HS-27A (cell line): Measurements from ENCODE around the gene FBXO38.
"Not testable (repeated sequence)": the region's sequence is repeated elsewhere in the genome, so short reads cannot be mapped to it uniquely, and the experiment has no call there.

ENCODE experiments used
- DNase-seq: peaks from one replicate; pipeline ENCODE4 v3.0.0-alpha.2; 2012; ENCODE audit warnings: low read depth, missing footprints

FBXO38 gene

DNA sequence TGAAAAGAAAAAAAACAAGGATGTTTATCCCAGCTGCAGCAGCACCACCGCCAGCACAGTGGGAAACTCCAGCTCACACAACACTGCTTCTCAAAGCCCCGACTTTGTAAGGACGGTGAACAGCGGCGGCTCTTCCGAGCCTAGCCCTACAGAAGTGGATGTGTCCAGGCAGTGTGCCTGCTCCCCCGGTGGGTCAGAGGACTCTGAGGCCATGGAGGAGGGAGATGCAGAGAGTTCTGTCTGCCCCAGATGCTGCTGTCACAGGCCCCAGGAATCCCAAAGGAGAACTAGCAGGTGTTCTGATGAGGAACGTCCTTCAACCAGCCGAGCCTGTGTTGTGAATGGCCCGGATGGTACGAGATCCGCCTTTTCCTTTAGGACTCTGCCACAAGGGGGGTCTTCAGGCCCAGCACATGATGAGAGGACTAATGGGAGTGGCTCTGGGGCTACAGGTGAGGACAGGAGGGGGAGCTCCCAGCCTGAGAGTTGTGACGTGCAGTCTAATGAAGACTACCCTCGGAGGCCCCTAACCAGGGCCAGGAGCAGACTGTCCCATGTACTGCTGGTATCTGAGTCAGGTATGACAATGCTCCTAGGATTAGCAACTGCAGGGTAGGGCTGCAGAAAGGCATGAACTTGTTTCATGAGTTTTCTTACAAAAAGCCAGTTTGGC is 43.7 kb downstream of the FBXO38 start:
- no peak for DNase-seq

- DNase-seq = no peak
Measured at GRCh38 chr5:148428848-148429247, 45.1 kb downstream of the FBXO38 start.

GRCh38 chr5:148433826-148434225 is 50.1 kb downstream of the FBXO38 start:
- DNase-seq = no peak

DNA sequence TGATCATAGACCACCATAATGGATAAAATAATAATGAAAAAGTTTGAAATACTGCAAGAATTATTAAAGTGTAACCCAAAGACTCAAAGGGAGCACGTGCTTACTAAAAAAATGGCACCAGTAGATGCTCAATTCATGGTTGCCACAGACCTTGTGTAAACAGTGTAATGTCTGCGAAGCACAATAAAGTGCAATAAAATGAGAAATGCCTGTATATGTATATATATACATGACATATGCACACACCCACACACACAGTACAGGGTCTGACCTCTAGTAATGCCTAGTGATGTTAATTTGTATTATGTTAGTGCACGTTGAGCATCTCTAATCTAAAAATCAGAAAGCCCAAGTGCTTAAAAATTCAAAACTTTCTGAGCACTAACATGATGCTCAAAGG is 52.3 kb downstream of the FBXO38 start:
- DNase-seq = no peak

DNA sequence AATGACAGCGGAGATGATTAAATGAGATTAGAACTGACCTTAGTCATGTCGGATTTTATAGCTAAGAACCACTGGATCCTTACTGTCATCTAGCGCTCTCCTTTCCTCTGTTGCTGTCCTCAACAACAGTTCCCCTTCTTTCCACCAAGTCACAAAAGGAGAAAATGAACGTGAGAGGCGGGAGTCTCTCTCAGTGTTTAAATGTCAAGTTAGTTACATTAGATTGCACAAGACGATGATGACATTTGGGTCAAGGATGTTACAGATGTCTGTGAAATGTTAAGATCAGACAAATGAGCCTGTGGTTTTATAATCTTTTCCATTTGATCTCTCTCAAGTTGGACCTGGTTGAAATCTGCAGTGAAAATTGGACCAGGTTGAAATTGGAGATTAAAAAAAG is 53.5 kb downstream of the FBXO38 start:
- no peak for DNase-seq

GRCh38 chr5:148438933-148439332 is 55.2 kb downstream of the FBXO38 start:
- DNase-seq = no peak

DNA sequence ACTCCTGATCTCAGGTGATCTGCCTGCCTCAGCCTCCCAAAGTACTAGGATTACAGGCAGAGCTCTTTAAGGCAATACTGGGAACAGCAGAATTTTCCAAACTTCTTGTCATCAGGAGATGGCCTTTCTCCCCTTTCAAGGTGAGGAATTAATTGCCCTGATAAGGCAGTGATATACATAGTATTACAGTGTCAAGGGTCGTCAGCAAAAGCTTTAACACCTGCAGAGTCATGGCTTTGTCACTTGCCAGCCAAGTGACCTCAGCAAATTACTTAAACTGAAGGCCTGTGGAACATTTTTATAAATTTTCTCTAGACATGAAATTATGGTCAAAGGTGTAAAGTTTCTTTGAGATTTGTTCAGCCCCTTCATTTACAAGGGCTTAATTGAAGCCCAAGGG is 59.5 kb downstream of the FBXO38 start:
- DNase-seq = no peak

GRCh38 chr5:148443998-148444397 is 60.2 kb downstream of the FBXO38 start:
- DNase-seq = peak; percentile 5

GRCh38 chr5:148445578-148445977 is 61.8 kb downstream of the FBXO38 start:
- no peak for DNase-seq

DNA sequence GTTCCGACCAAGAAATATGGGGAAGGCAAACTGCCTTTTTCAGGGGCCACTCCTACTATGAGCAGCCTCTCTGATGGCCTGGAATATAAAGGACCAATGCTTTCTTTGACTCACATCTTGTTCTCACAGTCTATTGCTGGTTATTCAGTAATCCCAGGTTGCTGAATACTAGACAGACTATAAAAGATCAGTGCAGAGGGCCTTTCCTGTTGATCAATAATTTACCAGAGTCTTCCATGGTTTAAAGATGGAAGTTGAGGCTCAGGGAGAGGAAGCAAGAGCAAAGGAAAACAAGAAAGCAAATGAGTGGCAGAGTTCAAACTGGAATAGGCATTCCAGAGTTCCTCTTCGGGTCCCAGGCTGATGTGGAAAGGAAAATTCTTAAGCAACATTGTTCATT is 62.9 kb downstream of the FBXO38 start:
- DNase-seq = no peak

GRCh38 chr5:148452499-148453193 is 68.9 kb downstream of the FBXO38 start:
- DNase-seq = no peak

DNA sequence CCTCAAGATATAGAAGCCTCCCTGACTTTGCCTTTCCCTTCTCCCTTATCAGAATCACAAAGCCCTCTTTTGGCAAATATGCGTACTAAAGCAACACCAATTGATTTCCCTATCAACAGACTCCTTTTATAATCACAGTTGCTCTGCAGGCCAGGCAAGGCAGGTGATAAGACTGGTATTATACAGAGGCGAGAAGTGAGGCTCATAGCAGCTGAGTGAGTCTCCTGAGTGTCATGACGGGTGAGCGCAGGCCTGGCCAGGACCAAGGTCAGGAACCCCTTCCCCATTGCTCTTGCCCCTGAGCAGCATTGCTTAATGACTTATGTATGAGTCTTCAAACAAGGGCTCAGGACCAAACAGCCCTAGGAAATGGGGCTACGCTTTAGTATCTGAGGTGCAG is 70.8 kb downstream of the FBXO38 start:
- DNase-seq = no peak

DNA sequence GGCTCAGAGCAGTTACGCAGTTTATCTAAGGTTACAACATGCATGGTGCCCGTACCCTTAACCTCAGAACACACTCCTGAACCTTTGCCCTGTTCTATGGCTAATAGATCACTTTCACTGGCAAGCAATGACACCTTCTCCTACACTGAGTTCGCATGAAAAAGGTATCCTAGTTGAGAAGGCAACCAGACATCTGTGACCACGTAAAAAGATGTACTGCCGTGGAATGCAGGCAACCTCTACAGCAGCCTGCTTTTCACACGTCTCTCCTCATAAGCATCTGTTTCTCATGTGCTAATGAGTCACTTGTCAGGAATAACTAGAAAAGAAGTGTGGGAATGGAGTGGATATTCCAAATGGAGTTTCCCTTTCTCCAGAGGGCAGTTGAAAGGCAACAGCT is 71.4 kb downstream of the FBXO38 start:
- DNase-seq = no peak

GRCh38 chr5:148457183-148457620 is 73.4 kb downstream of the FBXO38 start:
- no peak for DNase-seq

DNA sequence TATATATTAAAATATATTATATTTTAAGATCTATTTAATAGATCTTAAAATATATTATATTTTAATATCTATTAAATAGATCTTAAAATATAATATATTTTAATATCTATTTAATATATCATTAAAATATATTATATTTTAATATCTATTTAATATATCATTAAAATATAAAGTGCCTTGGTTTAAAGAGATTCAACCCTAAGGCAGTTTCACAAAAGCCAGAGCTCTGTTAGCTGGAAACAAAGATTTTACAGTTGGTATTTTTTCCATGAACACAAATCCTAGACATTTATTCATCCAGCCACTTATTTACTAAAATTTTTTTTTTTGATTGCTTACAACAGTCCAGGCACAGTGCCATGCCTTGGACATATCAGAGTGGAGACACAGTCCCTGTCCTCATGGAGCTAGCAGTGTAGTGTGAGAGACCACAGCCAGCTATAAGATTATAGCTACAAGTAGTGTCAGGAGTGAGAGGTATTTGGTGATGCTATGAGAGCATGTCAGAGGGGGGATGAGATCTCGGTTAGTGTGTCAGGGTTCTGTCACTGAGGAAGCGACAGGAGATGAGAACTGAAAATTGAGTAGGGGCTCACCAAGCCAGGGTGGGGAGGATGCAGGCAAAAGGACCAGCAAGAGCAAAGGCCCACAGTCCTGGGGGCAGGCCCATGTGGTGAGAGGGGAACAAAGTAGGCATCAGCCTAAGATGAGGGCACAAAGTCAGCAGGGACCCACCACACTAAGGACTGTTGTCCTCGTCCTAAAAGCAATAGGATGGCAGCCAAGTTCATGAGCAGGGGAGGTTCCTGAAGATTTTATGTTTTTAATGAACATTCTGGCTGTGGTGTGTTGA is 74.5 kb downstream of the FBXO38 start:
- no peak for DNase-seq

DNA sequence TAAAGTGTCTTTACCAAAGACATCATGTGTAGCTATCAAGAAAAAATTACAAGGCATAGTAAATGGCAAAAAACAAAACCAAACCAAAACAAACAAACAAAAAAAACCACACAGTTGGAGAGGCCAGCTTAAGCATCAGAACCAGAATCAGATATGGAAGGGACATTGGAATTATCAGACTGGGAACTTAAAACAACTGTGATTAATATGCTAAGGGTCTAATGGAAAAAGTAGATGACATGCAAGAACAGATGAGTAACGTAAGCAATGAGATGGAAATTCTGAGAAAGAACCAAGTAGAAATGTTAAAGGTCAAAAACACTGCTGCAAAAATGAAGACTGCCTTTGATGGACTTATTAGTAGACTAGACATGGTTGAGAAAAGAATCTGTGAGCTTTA is 75.9 kb downstream of the FBXO38 start:
- DNase-seq = no peak

DNA sequence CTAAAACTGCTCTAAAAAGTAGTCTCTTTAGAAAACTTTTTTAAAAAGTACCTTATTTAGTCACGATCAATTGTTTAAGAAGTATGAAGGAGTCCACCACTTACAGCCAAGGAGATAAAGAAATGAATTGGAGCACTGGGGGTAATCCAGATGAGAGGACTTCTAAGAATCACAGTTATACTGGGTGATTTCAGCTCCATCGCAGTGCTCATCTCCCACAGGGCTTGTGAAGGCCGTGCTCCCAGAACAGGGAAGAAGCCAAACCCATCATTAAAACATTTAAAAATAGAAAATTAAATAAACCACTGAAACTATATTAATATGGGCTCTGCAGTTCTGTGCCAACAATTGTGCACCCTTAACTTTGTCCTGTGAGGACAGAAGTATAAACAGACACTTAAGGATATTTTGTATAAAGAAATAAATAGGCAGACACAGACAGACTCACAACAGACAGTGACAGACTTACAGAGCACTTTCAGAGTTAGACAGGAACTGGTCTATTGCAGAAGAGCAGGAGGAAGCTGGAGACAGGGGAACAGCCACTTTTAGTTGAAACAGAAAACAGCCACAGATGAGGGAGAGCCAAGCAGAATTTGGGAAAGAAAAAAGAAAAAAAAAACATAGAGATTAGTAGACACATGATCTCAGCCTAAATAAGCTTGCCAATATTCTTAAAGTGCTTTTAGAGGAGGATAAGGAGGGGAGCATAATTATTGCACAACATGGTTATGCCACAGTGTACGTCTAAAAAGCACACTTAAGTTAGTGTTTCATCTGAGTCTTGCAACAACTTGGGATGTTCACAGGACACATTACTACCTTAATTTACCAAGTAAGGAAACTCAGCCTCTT is 81.8 kb downstream of the FBXO38 start:
- no peak for DNase-seq

DNA sequence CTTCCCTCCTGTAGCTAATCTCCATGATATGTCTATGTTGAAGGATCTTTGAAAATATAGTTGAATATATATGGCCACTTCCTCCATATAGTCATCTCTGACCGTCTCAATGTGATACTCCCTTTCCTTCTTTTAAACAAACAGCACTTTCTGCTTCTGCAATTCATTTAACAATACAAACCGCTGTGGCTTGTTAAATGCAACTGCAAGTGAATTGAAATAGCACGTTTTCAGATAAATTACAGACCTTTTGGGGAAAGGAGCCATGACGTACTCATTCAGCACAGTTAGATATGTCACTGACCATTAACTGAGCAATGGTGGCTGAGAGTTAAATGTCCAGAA is 82.5 kb downstream of the FBXO38 start:
- no peak for DNase-seq

DNA sequence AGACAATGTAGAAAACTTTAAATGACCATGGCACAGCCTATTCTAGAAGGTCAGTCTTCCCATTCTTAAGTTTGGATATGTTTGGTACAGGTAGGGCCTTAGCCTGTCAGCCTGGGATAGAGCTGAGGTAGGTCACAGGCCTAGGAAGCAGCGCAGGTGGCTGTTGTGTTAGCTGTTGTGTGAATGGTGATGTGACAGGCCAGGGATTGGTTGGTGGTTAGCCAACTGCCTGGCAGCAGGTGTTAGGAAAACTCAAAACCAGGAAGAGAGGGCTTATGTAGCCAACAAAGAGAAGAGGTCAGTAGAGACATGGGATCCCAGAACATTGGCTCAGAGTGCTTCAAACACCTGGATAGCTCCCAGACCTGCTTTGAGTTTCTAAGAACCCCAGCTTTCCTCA is 84.2 kb downstream of the FBXO38 start:
- DNase-seq = no peak

DNA sequence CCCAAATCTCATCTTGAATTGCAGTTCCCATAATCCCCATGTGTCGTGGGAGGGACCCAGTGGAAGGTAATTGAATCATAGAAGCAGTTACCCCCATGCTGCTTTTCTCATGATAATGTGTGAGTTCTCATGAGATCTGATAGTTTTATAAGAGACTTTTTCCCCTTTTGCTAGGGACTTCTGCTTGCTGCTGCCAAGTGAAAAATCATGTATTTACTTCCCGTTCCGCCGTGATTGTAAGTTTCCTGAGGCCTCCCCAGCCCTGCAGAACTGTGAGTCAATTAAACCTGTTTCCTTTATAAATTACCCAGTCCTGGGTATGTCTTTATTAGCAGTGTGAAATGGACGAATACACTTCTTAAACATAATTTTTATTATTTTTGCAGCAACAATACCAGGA is 85.0 kb downstream of the FBXO38 start:
- DNase-seq = not testable (repeated sequence)

- no peak for DNase-seq
Measured at GRCh38 chr5:148469501-148469935, 85.8 kb downstream of the FBXO38 start.

- no peak for DNase-seq
Measured at GRCh38 chr5:148471379-148471778, 87.6 kb downstream of the FBXO38 start.
